HG02678 (cell line): ENCODE data around the gene ZNF664.

Experiments used
- ATAC-seq: cut with Tn5 transposase; IDR thresholded peaks from one replicate; pipeline ENCODE4 v1.9.1; 2021; ENCODE audit warnings: mild to moderate bottlenecking, moderate library complexity; ENCODE audit not compliant: unreplicated experiment

The ZNF664 gene

GRCh38 chr12:123972457-123973401 is at the start of gene ZNF664, which contains the start of gene CCDC92:
ZNF664 (plus strand) TSS chr12:123973215; CDS start chr12:124012145, 38,930 bp downstream.
CCDC92 (minus strand) TSS chr12:123972831; CDS start chr12:123944305, 28,526 bp downstream.
- peak; percentile 81 for ATAC-seq

DNA sequence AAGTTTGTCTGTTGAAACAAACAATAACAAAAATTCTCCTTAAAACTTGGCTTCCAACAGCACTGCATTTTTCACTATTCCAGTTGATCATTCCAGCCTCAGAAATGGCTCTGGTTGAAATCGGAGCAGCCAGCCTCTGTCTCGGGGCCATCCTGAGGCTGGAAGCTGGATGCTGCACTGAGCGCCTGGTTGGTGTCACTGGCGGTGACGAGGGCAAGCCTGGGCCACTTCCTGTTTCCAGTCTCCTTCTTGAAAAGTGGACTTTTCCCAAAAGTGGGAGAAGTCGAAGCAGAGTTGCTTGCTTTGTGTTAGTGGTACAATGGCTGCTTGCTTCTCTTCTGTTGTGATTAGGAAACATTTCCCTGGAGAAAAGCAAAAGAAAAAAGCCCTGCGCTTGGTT is 49.1 kb upstream of the ZNF664 start:
- ATAC-seq = no peak

DNA sequence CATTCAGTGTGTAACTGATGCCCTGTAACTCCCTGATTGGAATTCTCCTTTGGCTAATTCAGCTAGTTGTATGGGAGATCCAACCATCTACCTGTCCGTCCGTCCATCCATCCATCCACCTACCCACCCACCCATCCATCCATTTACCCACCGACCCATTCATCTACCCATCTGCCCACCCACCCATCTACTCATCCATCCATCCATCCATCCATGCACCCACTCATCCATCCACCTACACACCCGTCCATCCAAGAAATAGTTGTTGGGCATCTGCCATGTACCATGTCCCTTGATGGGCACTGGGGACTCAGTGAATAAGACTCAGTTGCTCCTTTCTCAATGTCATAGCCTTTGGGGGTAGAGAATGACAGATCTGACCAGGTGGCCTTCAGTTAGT is 48.5 kb upstream of the ZNF664 start:
- no peak for ATAC-seq

DNA sequence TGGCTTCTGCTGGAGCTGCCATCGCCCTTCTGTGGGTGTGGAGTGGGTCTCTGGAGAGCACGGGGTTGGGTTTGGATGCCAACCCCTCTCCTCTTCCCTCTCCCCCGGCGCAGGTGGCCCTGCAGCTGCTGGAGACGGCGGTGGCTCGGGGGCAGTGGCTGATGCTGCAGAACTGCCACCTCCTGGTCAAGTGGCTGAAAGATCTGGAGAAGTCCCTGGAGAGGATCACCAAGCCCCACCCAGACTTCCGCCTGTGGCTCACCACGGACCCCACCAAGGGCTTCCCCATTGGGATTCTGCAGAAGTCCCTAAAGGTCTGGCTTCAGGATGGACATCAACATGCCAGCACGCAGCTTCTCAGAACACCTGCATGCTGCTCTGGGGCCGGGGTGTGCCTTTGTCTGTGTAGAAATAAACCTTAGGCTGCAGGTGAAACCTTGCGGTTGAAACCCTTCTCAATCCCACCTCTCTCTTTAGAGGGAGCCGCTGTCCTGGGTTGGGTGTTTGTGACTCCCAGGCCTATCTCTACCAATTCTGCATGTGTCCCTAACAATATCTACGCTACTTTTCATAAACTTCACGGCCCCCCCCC is 44.6 kb upstream of the ZNF664 start:
- ATAC-seq = no peak

DNA sequence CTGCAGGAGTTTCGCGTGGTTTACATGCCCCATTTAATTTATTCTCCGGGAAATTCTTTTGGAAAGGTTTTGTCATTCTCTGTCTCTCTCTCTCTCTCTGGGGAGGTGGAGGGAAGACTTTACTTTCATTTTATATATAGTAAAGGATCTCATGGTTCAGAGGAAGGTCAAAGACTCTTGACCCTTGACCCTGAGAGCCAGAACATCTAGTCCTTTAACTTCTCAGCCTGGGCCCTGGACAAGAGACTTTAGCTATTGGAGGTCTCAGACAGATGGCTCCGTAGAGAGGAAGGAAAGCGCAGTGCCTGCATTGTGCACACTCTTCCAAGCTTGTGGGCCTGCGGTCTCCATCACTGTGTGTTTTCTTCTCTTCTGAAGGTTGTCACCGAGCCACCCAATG is 44.1 kb upstream of the ZNF664 start:
- ATAC-seq = no peak

- ATAC-seq = no peak
Measured at GRCh38 chr12:123929946-123930583, 43.0 kb upstream of the ZNF664 start.

DNA sequence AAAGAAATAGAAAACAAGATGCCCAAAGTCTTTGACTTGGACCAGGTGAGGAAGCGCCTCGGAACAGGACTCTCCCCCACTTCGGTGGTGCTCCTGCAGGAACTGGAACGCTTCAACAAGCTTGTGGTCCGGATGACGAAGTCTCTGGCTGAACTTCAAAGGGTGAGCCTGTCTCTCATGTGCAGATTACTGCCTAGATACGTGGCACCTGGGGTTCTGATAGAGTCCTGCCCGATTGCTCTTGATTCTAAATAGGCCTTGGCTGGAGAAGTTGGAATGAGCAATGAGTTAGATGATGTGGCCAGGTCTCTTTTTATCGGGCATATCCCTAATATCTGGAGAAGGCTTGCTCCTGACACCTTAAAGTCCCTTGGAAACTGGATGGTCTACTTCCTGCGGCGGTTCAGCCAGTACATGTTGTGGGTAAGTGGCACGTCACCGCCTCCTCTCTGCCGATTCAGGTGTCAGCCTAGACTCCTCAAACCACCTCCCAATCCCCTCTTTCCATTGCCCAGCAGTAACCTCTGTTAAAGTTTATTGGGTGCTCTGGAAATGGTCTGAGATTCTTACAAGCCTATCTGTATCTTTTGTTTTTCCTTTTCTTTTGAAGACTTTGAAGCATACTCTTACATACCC is 41.2 kb upstream of the ZNF664 start:
- ATAC-seq = no peak

- no peak for ATAC-seq
Measured at GRCh38 chr12:123933214-123933613, 39.8 kb upstream of the ZNF664 start.

DNA sequence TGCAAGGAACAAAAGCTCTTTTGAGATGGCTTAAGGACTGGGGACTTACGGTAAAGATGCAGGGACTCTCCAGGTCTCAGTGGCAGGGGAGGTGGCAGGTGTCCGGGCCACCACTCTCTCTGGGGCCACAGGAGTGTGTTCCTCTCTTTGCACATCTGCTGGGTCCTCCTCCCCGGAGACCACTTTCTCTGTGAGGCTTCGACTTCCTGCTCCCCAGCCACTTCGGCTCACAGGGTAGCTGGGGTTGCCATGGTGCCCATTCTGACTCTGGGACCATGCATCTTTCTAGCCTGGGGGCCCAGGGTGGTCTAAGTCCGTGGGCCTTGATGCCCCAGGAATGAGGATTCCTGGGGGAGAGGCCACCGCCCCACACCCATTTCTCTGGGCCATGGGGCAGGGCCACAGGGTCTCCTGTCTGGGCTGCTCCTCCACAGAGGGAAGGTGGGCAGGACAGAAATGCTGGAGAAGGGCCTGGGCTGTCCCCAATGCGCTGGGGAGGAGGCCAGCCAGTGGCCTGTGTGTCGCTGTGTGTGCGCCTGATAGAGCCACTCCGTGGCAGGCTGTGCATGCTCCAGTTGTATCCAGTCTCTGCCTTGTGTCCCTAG is 38.9 kb upstream of the ZNF664 start:
- no peak for ATAC-seq

DNA sequence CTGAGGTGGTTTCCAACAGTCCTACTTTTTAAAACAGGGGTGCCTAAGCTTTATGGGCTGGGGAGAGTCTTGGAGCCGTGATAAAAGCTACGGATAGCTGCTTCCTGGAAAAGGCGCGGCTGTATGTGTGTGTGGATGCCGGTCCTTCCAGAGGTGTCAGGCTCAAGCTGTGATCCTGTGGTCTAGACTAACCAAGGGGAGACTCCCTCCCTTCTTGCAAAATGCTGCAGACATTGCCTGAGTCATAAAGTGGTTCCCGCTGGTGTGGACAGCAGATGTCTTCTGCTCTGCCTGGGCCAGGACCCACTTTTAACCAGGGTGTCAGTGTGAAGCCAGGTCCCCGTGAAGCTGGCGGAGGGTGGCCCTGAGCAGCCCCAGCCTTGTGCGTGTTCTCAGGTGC is 38.2 kb upstream of the ZNF664 start:
- ATAC-seq = no peak

DNA sequence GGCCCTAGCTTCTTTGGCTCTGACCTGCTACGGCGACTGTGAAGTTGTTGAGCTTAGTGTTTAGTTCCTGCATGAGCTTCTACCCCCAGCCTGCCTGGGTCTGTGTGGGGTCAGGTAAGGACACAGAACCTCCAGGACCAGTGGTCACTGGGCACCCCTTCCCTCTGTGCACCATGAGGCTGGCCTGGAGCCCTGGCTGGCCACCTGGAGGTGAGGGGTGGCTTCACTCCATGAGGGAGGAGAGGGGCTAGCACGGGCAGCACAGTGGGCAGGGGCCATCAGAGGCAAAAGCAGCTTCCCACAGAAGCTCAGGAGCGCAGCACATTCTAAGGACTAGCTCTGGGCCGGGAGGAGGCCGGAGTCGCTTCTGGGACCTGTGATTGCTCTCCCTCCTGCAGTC is 37.1 kb upstream of the ZNF664 start:
- ATAC-seq = no peak

DNA sequence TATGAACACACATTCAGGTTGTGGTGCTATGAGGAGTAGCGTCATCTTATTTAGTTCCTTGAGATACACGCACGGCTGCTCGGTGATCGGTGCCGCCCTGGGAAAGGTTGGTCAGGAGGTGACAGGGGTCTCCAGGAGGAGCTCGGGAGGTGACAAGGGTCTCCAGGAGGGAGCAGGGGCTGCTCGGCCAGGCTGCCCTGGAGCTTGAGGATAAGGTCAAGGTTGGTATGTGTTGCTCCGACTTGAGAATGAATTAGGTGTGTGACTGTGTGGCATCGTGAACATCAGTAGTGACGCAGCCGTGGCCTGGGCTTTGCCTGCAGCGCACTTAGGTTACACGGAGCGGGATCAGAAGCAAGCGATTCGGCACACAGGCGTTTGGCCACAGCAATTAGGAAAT is 36.5 kb upstream of the ZNF664 start:
- ATAC-seq = no peak

DNA sequence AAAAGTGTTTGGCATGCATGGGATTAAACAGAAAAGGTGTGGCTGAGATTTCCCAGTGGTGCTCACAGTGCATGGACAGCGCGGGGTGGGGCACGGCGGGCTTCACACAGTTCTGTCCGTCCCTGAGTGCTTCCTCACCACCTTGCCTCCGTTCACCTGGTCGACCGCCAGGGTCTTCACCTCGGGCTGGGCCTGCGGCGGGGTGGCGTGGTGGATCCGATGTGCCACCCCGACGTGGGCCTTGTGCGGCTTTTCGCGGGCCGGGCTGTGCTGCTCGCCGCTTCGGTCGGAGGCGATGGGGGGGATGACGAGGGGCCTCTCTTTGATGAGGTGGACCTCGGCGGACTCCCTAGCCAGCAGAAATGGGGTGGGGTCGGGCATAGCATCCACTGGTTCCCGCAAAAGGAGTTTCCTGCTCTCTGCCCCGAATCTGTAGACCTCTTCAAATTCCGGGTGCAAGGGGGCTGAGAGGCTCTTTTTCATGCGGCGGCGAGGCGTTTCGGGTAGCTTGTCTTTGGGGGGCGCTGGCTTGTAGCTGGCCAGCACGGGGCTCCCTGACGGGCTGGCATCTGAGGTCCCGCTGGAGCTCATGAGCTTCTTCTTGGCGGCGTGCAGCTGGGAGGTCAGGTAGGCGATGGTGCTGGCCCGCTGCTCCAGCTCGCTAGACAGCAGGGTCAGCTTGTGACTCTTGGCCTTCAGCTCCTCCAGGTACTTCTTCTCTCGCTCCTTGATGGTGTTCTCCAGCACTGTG is 35.9 kb upstream of the ZNF664 start:
- ATAC-seq = no peak

DNA sequence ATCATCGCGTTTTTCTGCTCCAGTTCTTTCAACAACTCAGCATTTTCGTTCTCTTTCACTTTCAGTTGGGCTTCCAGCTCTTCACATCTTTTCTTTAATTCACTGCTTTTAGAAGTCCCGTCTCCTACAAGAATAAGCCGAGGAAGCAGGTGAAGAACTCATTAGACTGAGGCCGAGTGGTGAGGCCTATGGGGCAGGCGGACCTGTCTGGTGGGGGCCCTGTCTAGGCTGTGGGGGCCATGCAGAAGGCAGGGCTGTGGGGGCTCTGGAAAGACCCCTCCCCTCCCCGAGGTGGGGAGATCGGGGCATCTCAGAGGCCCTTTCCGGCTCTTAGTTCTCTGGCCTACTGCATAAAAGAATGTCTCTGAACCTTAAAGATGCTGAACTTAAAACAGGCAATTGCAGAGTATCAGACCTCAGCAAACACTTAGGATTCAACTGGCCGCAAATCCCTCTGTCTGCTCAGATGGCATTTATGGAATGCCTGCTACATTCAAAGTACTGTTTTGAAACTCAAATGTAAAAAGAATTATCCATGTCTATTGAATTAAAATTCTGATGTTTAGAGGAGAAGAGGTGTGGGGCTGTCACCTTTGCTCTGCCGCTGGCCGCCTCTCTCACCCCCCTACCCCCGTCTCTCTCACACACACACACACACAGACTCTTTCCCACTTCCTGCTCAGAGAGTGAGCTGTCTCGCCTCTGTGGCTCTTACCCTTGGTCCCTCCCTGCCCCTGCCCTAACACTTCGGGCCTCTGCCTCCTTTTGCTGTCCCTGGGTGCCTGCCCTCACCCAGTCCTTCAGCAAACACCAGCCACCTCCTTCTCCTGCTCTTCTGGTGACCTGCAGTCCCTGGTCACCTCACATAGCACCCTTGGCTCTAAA is 35.1 kb upstream of the ZNF664 start:
- ATAC-seq = no peak

GRCh38 chr12:123938679-123939480 is 34.1 kb upstream of the ZNF664 start:
- ATAC-seq = no peak

DNA sequence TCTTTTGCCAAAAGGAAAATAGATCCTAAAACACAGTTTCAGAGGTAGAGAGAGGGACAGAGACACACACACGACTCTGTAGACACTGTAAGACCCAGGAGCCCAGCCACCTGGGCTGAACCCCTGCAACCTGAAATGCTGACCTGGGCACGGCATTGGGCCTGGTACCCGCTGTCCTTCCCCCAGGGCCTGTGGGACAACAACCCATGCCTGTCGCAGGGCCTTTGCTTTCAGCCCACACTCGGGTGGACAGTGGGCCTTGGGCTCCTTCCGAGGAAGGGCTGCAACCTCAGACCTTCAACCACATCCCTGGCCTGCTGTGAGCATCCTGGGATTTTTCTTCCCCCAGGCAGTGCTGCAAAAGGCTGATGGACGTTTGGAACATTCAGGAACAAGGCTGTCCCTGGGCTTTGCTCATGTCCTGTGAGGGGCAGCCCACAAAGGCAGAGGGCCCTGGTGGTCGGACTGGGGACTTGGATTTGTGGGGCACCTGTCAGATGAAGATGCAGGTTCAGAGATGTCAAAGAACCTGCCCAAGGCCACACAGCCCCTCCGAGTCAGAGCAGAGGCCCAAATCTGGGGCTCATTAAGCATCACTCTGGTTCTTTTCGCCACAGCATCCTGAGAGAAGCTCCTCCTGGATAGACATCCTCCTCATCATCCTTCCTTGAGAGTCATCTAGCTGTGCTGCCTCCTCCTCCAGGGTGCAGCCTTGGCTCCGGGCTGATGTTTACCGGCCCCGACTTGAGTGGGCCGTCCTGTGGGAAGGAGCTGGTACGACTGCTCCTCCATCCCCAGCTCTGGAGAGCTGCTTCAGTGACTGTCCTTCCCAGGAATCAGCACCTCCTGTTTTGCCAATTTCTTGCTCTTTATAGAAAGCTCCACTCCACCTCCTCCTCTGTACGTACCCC is 33.0 kb upstream of the ZNF664 start:
- no peak for ATAC-seq

- ATAC-seq = no peak
Measured at GRCh38 chr12:123940627-123940966, 32.4 kb upstream of the ZNF664 start.
